Ureter (tissue), 1 donor: ENCODE measurements around the gene COL6A1. TPM values are rescaled to one million over a fixed set of nuclear protein-coding genes. Genes with fewer than 3 reads are reported as not detected.
A peak's percentile ranks its signal among the peaks of the same experiment; 100 is the strongest.

Experiments used
- DNase-seq: peaks from one replicate; pipeline ENCODE4 v3.0.0-alpha.2; 2020; ENCODE audit warnings: low spot score
- total RNA-seq: library from RNA; stranded (reverse); gene quantifications from one replicate; pipeline ENCODE4 v1.2.4, GENCODE V29; 2023
- donor health status: DM: yes; HTN: yes; CAD: no.

Gene COL6A1, protein sequence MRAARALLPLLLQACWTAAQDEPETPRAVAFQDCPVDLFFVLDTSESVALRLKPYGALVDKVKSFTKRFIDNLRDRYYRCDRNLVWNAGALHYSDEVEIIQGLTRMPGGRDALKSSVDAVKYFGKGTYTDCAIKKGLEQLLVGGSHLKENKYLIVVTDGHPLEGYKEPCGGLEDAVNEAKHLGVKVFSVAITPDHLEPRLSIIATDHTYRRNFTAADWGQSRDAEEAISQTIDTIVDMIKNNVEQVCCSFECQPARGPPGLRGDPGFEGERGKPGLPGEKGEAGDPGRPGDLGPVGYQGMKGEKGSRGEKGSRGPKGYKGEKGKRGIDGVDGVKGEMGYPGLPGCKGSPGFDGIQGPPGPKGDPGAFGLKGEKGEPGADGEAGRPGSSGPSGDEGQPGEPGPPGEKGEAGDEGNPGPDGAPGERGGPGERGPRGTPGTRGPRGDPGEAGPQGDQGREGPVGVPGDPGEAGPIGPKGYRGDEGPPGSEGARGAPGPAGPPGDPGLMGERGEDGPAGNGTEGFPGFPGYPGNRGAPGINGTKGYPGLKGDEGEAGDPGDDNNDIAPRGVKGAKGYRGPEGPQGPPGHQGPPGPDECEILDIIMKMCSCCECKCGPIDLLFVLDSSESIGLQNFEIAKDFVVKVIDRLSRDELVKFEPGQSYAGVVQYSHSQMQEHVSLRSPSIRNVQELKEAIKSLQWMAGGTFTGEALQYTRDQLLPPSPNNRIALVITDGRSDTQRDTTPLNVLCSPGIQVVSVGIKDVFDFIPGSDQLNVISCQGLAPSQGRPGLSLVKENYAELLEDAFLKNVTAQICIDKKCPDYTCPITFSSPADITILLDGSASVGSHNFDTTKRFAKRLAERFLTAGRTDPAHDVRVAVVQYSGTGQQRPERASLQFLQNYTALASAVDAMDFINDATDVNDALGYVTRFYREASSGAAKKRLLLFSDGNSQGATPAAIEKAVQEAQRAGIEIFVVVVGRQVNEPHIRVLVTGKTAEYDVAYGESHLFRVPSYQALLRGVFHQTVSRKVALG
- 289 TPM for total RNA-seq

DNA sequence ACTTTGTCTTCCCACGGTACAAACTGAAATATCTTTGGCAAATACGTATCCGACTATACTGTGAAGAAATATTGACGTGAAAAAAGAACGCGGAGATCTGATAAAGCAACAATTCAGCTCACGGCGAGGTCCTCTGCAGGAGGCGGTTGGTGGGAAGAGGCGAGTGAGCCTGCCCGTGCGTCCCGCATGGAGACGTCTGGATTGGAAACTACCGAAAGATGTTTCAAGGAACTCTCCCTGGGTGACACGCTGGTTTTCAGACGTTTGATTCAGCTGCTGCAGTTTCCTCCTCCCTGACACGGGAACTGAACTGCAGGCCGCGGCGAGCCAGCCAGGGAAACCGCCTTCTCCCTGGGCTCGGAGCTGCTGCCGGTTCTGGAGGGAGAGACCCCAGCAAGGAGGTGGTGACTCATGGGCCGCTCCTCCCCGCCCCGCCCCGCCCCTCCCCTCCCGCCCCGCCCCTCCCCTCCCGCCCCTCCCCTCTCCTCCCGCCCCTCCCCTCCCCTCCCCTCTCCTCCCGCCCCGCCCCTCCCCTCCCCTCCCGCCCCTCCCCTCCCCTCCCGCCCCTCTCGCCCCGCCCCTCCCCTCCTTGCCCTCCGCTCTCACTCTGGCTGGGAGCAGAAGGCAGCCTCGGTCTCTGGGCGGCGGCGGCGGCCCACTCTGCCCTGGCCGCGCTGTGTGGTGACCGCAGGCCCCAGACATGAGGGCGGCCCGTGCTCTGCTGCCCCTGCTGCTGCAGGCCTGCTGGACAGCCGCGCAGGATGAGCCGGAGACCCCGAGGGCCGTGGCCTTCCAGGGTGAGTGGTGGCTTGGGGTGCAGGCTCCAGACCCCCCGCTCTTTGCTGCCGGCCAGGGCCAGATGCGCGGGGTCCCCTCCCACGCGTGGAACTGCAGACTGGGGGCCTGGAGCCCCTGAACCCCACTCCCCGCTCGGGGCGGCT, at the start of gene COL6A1:
Gene COL6A1 (plus strand): TSS at position 620 of the 941 bp plus-strand sequence. CDS start 81 bp downstream, at position 701.
- peak; percentile 88 for DNase-seq

DNA sequence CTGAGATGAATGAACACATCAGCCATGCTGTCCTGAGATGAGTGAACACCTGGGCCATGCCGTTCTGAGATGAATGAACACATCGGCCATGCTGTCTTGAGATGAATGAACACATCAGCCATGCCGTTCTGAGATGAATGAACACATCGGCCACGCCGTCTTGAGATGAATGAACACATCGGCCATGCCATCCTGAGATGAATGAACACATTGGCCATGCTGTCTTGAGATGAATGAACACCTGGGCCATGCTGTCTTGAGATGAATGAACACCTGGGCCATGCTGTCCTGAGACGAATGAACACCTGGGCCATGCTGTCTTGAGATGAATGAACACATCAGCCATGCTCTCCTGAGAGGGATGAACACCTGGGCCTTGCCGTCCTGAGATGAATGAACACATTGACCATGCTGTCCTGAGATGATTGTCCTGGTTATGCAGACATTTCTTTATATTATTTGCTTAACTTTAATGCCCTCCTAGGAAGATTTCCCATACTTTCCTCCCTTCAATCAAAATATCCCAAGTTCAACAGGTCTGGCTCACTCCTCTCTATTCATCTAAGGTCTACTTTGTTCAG, 48.6 kb upstream of the COL6A1 start:
- no peak for DNase-seq

DNA sequence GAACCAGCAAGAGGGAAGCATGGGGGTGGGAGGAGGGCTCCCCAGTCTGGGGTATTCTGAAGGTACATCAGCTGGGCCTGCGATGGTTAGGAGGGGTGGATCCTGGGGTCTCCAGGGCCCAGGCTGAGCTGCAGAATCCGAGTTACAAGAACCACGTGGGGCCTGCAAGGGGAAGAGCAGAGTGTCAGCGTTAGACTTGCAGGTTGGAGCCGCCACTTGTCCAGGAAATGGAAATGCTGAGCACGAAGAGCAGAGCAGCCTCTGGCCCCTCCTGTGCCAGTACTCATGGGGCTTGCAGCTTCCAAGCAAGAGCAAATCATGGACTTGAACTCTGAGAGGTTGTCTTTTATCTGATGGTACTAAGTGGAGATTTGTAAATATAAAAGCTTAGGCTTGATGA, 47.5 kb upstream of the COL6A1 start:
- no peak for DNase-seq

DNA sequence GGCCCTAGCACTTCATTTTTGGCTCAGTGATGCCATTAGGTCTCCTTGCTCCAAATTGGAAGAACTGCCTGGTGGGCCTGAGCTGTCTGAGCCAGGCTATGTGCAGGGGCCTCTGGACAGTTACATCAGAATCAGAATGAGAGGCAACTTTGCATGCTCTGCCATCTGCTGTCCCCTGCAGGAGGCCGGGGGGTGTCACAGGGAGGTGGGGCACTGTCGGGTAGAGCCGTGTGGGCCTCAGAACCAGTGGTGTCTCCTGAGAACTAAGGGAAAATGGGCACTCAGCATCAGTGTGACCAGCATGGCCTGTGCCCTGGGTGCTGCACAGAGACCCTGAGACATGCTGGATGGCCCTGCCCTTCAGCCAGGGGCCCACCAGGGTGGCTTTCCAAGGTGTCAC, 47.0 kb upstream of the COL6A1 start:
- DNase-seq: no peak

DNA sequence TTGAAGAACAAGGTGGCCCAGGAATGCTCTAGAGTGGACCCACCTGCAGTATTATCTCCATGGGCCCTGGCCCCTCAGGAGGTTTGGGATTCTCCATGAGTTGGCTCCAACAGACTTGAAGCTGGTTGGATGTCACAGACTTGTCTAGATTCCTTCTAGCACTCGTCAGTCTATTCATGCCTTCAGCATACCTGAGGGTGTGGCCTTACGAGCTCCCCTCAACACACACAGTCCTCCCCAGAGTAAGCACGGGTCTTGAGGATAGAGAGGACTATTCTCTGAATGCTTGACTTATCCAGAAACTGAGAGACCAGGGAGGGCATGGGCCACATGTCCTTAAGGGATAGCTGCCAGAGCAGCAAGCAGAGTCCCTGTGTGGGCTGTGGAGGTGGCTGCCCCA, 45.9 kb upstream of the COL6A1 start:
- DNase-seq: no peak

DNA sequence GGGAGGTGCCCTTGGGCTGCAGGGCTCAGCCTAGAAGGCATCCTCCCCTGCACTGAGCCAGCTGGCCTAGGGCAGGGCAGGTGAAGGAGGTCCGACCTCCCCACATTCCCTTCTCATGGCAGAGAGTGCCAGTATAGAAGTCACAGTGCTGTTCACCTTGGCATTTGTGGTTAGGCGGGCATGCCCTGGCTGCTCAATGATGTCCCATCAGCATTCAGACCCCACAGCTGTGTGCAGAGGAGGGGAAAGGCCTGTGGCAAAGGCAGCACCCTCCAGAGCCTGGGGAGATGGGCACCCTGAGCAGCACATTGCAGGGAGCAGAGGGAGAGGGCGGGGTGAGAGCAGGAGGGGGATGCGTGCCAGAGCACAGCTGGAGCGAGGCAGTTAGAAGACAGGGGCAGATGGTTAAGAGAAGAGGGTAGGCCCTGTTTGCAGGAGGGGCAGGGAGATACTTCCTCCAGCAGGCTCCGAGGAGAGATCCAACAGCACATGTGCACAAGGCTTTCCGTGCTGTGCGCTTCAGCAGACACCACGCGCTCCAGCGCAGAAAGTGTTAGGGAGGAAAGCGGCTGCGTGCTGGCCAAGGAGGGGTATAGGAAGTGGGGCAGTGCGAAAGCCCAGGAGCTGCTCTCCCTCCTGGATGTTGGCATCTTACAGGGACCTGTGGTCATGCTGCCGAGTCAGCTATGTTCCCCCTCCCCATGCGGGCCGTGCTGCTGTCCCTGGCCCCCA, 43.7 kb upstream of the COL6A1 start:
- DNase-seq: no peak

DNA sequence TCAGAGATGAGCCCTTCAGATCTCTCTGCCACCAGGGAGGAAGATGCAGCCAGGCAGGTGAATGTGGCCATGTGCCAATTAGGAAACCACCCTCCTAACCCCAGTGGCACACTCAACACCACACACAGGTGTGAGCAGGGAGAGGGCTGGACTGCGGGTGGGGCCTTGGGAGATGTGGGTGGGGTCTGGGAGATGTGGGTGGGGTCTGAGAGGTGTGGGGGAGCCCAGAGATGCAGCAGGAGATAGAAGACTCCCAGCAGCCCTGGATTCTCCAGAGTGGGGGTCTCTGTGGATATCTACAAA, 43.2 kb upstream of the COL6A1 start:
- DNase-seq: no peak

DNA sequence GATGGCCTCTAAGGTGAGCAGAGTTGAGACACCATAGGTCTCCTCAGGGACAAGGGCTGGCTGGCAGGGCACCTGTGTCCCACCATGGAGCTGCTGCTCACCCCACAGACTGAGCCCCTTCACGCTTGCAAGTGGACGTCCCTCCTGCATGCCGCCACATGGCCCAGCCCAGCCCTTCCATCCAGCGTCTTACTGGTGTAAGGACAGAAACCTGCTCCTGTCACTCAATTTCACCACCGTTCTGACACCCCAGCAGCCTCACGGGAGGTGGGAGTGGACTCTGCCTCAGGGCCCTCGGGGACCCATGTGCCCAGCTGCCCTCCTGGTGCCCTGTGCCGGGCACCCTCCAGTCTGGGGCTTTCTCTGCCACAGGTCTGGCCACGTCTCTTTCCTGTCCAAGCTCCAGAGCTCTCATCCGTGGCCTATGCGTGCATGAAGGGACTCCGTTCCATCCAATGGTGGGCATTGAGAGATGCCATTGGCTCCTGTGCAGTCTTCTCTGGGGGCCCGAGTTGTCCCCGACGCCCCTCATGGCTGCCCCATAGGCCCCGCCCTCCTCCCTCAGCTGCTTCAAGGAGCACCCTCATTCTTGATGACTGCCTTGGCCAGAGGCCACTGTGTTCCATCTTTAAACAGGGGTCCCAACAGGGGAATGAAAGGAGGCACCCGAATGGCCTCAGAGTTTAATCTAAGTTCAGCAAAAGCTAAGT, 42.6 kb upstream of the COL6A1 start:
- DNase-seq: no peak

DNA sequence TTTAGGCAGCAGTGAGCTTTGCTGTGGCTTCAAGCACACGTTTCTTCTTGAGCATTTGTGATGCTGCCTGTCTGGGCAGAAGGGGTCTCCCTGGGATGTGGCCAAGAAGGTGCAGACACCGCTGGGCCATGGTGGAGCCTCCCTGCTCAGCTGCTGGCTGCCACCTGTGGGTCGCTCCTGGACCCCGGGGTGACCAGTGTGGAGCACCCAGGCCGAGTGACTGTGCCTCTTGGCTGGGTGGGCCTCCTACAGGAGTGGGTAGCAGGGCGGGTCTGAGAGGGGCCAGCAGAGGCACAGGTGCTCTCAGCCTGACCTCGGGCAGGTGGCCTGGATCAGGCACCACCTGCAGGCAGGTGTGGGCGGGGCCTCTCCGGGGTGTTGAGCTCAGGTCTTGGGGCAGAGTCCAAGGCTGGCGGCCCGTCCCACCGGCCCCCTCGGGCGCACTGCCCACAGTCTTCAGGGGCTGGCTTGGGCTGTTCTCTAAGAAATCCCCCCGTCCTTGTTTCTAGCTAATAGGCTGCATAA, 42.0 kb upstream of the COL6A1 start:
- no peak for DNase-seq

DNA sequence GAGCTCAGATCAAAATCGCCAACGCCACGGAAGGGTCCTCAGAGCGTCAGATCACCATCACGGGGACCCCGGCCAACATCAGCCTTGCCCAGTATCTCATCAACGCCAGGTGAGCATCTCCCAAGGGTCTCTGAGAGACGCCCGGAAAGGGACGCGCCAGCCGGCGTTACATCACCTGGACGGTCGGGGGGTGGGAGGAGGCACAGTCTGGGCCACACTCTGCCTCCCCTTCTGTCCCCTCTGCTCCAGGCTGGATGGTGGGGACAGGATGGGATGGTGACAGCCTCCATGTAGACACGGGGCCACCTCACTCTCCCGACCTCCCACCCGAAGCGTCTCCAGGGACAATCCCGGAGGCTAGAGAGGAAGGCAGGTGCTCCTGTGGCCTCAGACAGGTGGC, 41.5 kb upstream of the COL6A1 start:
- DNase-seq: no peak

DNA sequence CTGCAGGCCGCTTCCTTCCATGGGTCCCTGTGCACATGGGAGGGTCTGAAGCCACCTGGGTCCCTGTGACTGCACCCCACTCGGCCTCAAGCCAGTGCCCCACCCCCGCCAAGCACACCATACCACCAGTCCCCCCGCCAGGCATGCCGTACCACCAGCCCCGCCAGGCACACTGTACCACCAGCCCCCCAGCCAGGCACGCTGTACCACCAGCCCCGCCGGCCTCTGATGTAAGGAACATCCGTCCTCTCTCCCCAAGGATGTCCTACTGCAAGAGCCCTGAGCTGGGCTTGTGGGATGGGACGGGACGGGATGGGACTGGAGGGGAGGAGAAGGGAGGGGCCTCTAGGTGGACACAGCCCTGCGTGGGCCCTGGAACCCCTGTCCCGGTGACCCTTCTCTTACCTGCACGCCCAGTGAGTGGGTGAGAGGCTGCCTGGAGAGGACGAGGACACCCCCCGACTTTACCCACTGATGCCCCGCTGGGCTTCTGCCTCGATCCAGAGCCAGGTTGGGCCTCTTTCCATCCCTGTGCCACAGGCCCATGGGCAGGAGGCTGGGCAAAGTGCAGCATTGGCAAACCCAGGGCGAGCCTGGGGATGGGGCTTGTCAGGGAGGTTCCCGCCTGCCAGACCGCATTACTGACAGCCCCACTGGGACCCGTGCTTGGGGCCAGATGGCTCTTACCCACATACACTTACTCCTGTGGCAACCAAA, 40.8 kb upstream of the COL6A1 start:
- no peak for DNase-seq

DNA sequence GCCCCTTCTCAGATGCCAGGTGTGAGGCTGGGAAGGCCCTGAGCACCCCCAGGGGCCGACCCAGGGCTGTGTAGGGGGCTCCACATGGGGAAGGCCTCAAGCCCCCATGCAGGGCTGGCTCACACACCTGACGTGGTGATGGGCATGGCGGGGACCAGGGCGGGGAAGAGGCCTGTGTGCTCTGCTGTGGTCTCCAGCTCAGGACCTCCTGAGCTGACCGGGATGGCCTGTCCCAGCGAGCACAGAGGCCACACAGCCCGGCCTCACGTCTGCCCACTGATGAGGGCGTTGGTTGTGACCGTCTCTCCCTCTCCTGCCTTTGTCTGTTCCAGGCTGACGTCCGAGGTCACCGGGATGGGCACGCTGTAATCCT, 40.2 kb upstream of the COL6A1 start:
- no peak for DNase-seq

DNA sequence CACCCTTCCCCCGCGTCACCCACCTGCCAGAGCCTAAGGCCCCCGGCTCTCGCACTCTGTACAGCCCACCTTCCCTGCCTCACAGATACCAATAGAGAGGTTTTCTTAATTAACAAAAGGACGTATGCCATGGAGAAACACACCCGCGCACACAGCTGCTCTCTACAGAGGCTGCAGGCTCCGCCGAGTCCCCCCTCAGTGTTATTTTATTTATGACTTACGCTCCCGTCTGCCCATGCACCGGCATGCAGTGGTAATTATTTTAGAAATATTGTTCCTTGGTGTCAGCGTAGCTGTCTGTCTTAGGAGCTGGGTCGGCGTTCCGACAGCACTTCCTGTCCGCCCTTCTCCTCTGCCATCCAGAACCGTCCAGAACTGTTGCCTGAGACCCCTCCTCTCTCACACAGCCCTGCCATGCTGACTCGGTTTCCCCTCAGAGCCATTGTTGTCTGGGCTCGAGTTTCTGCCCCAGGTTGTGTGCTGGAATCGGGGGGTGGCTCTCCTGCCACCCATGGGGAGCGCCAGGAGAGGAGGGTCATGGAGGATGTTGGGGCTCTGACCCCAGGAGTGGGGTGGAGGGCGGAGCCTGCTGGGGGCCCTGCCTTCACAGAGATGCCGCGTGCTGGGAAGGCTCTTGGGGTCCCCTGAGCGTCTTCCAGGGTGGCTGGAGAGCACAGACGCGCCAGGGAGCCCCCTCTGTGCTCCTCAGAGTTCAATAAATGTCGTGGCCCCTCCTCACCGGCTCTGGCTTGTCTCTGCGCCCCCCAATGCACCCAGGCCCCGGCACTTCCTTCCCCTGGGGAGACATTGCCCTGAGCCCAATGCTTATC, 39.6 kb upstream of the COL6A1 start:
- DNase-seq: no peak

DNA sequence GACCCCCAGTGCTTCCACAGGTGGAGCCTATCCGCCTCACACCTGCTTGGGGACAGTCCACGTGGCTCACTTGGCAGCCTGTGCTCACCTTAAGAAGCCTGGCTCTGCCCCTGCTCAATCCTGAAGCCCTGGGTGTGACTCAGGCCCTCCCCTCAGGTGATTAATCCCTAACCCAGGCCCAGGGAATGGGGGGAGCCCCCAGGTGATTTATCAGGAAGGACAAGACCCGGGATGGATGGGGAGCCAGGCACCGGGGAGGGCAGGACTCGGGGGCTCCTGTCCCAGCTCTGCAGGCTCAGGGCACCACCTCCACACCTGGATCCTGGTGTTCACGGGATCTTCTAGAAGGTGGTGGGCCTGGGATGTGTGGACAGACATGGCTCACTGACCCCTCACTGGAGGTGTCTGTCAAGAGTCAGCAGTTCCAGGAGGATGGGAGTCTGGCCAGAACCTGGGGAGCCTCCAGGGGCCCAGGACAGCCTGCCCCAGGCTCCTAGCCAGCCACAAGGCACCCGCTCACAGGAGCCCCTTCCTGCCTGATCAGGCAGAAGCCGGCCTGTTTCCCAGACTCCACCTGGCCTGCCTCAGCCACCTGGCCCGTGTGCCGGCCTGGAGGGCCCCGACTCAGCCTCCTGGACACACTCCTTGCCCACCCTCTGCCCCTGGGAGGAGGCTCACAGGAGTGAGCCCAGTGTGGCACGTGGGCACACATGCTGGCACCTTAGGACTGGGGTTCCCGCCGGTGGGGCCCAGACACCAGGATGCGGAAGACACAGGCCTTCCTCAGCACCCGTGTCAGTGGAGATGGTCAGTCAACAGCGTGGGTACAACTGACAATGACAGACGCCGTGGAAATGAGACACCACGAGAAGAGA, 38.6 kb upstream of the COL6A1 start:
- DNase-seq: no peak

DNA sequence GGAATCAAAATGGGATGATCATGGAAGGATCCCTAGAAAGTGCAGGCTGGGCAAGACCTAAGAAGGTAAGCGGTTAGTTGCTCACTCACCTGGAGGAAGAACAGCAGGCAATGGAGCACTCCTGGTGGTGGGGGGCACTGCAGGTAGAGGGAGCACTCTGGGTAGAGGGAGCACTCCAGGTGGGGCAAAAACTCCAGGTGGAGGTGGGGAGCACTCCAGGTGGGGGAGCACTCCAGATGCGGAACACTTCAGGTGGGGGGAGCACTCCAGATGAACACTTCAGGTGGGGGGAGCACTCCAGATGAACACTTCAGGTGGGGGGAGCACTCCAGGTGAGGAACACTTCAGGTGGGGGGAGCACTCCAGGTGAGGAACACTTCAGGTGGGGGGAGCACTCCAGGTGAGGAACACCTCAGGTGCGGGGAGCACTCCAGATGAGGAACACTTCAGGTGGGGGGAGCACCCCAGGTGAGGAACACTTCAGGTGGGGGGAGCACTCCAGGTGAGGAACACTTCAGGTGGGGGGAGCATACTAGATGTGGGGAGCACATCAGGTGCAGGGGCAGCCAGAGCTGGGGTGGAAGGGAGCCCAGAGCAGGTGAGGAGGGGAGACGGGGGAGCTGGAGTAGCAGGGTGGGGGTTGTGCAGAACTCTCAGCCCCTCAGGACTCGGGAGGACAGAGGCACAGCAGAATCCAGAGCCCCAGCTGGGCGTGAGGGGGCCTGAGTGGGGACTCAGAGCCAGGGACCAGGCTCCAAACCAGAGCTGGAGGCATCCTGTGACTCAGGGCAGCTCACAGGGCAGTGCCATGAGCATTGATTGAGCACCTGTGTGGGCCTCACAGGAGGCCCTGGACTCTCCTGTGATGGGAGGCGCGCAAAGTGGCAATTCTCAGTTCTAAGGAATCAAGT, 37.7 kb upstream of the COL6A1 start:
- no peak for DNase-seq

DNA sequence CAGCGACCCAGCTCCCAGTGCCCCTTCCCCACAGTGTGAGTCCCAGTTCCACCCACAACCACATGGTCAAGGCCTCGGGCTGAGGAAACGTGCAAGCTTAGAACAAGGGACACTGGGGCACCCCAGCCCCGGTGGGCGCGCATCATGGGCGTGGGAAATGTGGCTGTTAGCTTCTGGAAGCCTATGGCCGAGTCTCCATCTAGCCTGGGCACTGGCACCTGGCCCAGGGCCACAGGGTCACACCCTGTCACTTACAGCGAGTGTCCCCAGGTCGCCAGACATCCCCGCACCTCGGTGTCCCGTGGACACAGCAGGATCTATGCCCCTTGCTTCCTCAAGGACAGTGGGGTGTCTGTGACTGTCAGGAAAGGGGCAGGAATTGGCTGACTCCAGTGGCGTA, 37.0 kb upstream of the COL6A1 start:
- DNase-seq: no peak
